ENCODE data around the gene MYH6. TPM values are rescaled to one million over a fixed set of nuclear protein-coding genes. Genes with fewer than 3 reads are reported as not detected.
"Not testable (repeated sequence)": the region's sequence is repeated elsewhere in the genome, so short reads cannot be mapped to it uniquely, and the experiment has no call there.

The MYH6 gene
- total RNA-seq, 1 donor from 2014 or later = not detected

- Mint-ChIP-seq H3K4me3 (ENCODE audit: unreplicated experiment) (no peak overlapping the region), H3K27me3 (ENCODE audit: unreplicated experiment) (peaks cover 12% of the 10 kb centered on the region), H3K27ac (ENCODE audit: unreplicated experiment) (no peak overlapping the region), H3K36me3 (ENCODE audit: unreplicated experiment) (no peaks in the 10 kb centered on the region), H3K9me3 (ENCODE audit: unreplicated experiment) (no peaks in the 10 kb centered on the region), H3K4me1 (ENCODE audit: unreplicated experiment) (no peaks in the 10 kb centered on the region)
- no peak for DNase-seq (ENCODE audit: extremely low spot score, unreplicated experiment)
- TF ChIP-seq, protein P1, sequence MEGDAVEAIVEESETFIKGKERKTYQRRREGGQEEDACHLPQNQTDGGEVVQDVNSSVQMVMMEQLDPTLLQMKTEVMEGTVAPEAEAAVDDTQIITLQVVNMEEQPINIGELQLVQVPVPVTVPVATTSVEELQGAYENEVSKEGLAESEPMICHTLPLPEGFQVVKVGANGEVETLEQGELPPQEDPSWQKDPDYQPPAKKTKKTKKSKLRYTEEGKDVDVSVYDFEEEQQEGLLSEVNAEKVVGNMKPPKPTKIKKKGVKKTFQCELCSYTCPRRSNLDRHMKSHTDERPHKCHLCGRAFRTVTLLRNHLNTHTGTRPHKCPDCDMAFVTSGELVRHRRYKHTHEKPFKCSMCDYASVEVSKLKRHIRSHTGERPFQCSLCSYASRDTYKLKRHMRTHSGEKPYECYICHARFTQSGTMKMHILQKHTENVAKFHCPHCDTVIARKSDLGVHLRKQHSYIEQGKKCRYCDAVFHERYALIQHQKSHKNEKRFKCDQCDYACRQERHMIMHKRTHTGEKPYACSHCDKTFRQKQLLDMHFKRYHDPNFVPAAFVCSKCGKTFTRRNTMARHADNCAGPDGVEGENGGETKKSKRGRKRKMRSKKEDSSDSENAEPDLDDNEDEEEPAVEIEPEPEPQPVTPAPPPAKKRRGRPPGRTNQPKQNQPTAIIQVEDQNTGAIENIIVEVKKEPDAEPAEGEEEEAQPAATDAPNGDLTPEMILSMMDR (IDR thresholded peaks at IDR 0.05) = no peak
Observed at GRCh38 chr14:23403908-23404307, 4.2 kb downstream of the MYH6 start.

GRCh38 chr14:23403139-23403438 is 5.0 kb downstream of the MYH6 start:
- Mint-ChIP-seq H3K4me3 (ENCODE audit: unreplicated experiment) (no peak overlapping the region), H3K36me3 (ENCODE audit: unreplicated experiment) (no peaks in the 10 kb centered on the region), H3K27ac (ENCODE audit: unreplicated experiment) (no peak overlapping the region), H3K9me3 (ENCODE audit: unreplicated experiment) (no peaks in the 10 kb centered on the region), H3K27me3 (ENCODE audit: unreplicated experiment) (peaks cover 8% of the 10 kb centered on the region), H3K4me1 (ENCODE audit: unreplicated experiment) (no peaks in the 10 kb centered on the region)
- TF ChIP-seq, protein P1 (IDR thresholded peaks at IDR 0.05) = no peak
- DNase-seq (ENCODE audit: extremely low spot score, unreplicated experiment) = no peak

GRCh38 chr14:23402296-23403138 is 5.6 kb downstream of the MYH6 start:
- Mint-ChIP-seq H3K4me1 (ENCODE audit: unreplicated experiment) (no peaks in the 10 kb centered on the region), H3K9me3 (ENCODE audit: unreplicated experiment) (no peaks in the 10 kb centered on the region), H3K27ac (ENCODE audit: unreplicated experiment) (no peak overlapping the region), H3K4me3 (ENCODE audit: unreplicated experiment) (no peak overlapping the region), H3K36me3 (ENCODE audit: unreplicated experiment) (no peaks in the 10 kb centered on the region), H3K27me3 (ENCODE audit: unreplicated experiment) (peaks cover 8% of the 10 kb centered on the region)
- TF ChIP-seq, protein P1 (IDR thresholded peaks at IDR 0.05) = no peak
- DNase-seq (ENCODE audit: extremely low spot score, unreplicated experiment) = no peak

- no peak overlapping the region for H3K27ac Mint-ChIP-seq (ENCODE audit: unreplicated experiment)
- H3K27me3 Mint-ChIP-seq (ENCODE audit: unreplicated experiment) = peaks cover 10% of the 10 kb centered on the region
- H3K9me3 Mint-ChIP-seq (ENCODE audit: unreplicated experiment) = no peaks in the 10 kb centered on the region
- H3K4me3 Mint-ChIP-seq (ENCODE audit: unreplicated experiment) = no peak overlapping the region
- no peaks in the 10 kb centered on the region for H3K36me3 Mint-ChIP-seq (ENCODE audit: unreplicated experiment)
- TF ChIP-seq, protein P1 (IDR thresholded peaks at IDR 0.05) = no peak
- no peak for DNase-seq (ENCODE audit: extremely low spot score, unreplicated experiment)
- H3K4me1 Mint-ChIP-seq (ENCODE audit: unreplicated experiment) = no peaks in the 10 kb centered on the region
Observed at GRCh38 chr14:23401291-23401690, 6.8 kb downstream of the MYH6 start.

- H3K4me1 Mint-ChIP-seq (ENCODE audit: unreplicated experiment); H3K27ac Mint-ChIP-seq (ENCODE audit: unreplicated experiment); H3K27me3 Mint-ChIP-seq (ENCODE audit: unreplicated experiment); H3K9me3 Mint-ChIP-seq (ENCODE audit: unreplicated experiment); H3K4me3 Mint-ChIP-seq (ENCODE audit: unreplicated experiment); H3K36me3 Mint-ChIP-seq (ENCODE audit: unreplicated experiment); DNase-seq (ENCODE audit: extremely low spot score, unreplicated experiment): not testable (repeated sequence)
Observed at GRCh38 chr14:23400496-23401149, 7.5 kb downstream of the MYH6 start.
